ENCODE data around the gene SLC6A7. TPM values are rescaled to one million over a fixed set of nuclear protein-coding genes. Genes with fewer than 3 reads are reported as not detected.

SLC6A7 gene
- total and polyA plus RNA-seq, 9 donors: 0.02 TPM; not detected in 8

GRCh38 chr5:150203832-150204589 is 14.1 kb downstream of the SLC6A7 start:
- Histone ChIP-seq H3K36me3 (no peaks in the 10 kb centered on the region), H3K4me1 (ENCODE audit: insufficient read depth) (no peaks in the 10 kb centered on the region), H3K9me3 (no peaks in the 10 kb centered on the region), H3K27ac (no peak overlapping the region), H3K27me3 (no peaks in the 10 kb centered on the region), H3K4me3 (no peak overlapping the region)
- no peak for TF ChIP-seq EP300 (IDR thresholded peaks at IDR 0.05)
- no peak for TF ChIP-seq POLR2A (IDR thresholded peaks at IDR 0.05)
- TF ChIP-seq, protein P1, sequence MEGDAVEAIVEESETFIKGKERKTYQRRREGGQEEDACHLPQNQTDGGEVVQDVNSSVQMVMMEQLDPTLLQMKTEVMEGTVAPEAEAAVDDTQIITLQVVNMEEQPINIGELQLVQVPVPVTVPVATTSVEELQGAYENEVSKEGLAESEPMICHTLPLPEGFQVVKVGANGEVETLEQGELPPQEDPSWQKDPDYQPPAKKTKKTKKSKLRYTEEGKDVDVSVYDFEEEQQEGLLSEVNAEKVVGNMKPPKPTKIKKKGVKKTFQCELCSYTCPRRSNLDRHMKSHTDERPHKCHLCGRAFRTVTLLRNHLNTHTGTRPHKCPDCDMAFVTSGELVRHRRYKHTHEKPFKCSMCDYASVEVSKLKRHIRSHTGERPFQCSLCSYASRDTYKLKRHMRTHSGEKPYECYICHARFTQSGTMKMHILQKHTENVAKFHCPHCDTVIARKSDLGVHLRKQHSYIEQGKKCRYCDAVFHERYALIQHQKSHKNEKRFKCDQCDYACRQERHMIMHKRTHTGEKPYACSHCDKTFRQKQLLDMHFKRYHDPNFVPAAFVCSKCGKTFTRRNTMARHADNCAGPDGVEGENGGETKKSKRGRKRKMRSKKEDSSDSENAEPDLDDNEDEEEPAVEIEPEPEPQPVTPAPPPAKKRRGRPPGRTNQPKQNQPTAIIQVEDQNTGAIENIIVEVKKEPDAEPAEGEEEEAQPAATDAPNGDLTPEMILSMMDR (IDR thresholded peaks at IDR 0.05): no peak
- DNase-seq: no peak
- WGBS, 3 donors: 76 to 82% (median 79%) methylated on average over 12 of the region's 12 CpGs
- intact Hi-C loops (cut with DNase I): no loop called here

GRCh38 chr5:150204590-150204960 is 14.7 kb downstream of the SLC6A7 start:
- Histone ChIP-seq H3K9me3 (no peaks in the 10 kb centered on the region), H3K4me3 (no peak overlapping the region), H3K36me3 (no peaks in the 10 kb centered on the region), H3K4me1 (ENCODE audit: insufficient read depth) (no peaks in the 10 kb centered on the region), H3K27me3 (no peaks in the 10 kb centered on the region), H3K27ac (no peak overlapping the region)
- DNase-seq: no peak
- intact Hi-C loops (cut with DNase I): no loop called here
- WGBS, 3 donors: 90 to 94% (median 92%) methylated on average over 12 to 13 of the region's 13 CpGs
- TF ChIP-seq EP300 (IDR thresholded peaks at IDR 0.05) (no peak), POLR2A (IDR thresholded peaks at IDR 0.05) (no peak)
- TF ChIP-seq, protein P1 (IDR thresholded peaks at IDR 0.05): no peak

DNA sequence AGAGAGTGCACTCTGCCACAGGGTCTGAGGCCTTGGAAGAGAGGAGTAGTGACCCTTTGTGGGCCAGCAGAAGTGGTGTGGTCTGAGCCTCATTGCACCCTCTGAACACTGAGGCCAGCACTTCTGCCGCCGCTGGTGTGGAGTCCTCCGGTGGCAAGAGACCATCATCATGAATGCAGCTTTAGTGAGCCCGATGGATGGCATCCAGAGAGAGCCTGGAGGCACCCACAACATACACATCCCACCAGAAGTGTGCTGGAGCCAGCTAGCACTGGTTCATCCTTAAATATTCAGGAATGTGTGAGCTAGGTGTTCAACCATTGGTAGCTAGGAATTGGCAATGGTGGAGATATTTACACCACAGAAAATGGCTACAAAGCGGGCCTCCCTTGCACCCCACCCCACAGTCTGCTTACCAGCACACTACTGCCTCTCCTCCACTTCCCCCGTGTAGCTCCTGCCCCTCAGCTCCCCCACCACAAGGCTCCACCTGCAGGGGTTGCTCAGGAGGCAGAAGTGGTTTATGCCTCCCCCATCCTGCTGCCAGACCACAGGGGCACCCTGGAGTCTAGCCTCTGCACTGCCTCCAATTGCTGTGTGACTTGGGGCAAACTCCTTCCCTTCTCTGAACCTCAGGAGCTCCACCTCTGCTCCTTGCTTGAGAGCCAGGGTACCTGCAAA is 16.4 kb downstream of the SLC6A7 start:
- no peaks in the 10 kb centered on the region for H3K9me3 ChIP-seq
- no peaks in the 10 kb centered on the region for H3K27me3 ChIP-seq
- intact Hi-C loops (cut with DNase I): no loop called here
- H3K4me1 ChIP-seq (ENCODE audit: insufficient read depth): no peaks in the 10 kb centered on the region
- TF ChIP-seq, protein P1 (IDR thresholded peaks at IDR 0.05): no peak
- no peak for TF ChIP-seq EP300 (IDR thresholded peaks at IDR 0.05)
- no peak for TF ChIP-seq POLR2A (IDR thresholded peaks at IDR 0.05)
- H3K27ac ChIP-seq: no peak overlapping the region
- H3K4me3 ChIP-seq: no peak overlapping the region
- H3K36me3 ChIP-seq: no peaks in the 10 kb centered on the region
- DNase-seq: no peak
- WGBS, 3 donors: 73 to 85% (median 80%) methylated on average over 6 of the region's 6 CpGs

DNA sequence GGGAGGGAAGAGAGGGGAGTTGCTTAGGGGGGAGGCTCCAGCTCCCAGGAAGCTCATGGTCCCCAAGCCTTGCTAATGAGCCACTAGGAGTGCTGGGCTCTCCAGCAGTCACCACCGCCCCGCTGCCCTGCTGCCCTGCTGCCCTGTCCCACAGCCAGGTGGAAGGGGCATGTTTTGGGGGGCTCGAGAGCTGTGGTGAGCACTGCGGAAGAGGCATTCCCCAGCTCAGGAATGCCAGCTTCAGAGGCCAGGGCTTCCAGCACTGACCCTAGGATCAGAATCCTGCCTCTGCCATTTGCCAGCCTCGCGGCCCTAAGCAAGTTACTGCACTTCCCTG is 16.9 kb downstream of the SLC6A7 start:
- Histone ChIP-seq H3K27ac (no peak overlapping the region), H3K9me3 (no peaks in the 10 kb centered on the region), H3K27me3 (no peaks in the 10 kb centered on the region), H3K36me3 (no peaks in the 10 kb centered on the region), H3K4me3 (no peak overlapping the region), H3K4me1 (ENCODE audit: insufficient read depth) (no peaks in the 10 kb centered on the region)
- intact Hi-C loops (cut with DNase I): no loop called here
- DNase-seq: no peak
- no peak for TF ChIP-seq POLR2A (IDR thresholded peaks at IDR 0.05)
- TF ChIP-seq, protein P1 (IDR thresholded peaks at IDR 0.05): no peak
- no peak for TF ChIP-seq EP300 (IDR thresholded peaks at IDR 0.05)
- WGBS, 3 donors: 87 to 91% (median 90%) methylated on average over 6 of the region's 6 CpGs
